Neural cell (in vitro differentiated cells): Measurements from ENCODE around the gene AFF3. TPM values are rescaled to one million over a fixed set of nuclear protein-coding genes. Genes with fewer than 3 reads are reported as not detected.
"Not testable (repeated sequence)": the region's sequence is repeated elsewhere in the genome, so short reads cannot be mapped to it uniquely, and the experiment has no call there.

Source experiments
- H2AFZ ChIP-seq: fragments of 200-600, 300-800 bp; sonication (generic), shearing (Covaris generic); 2 replicates; pipeline ENCODE4 v1.6.0; 2014; ENCODE audit warnings: low read depth, mild to moderate bottlenecking, antibody characterized with exemption, low read length, moderate library complexity
- H3F3A ChIP-seq: fragments of 200-600 bp; shearing (Covaris generic); 2 replicates; pipeline ENCODE4 v1.6.1; 2016; ENCODE audit warnings: mild to moderate bottlenecking, moderate library complexity, mixed read lengths, antibody characterized with exemption, low read length; ENCODE audit not compliant: insufficient read depth, poor library complexity, severe bottlenecking
- H3K27ac ChIP-seq: fragments of 200-600, 300-800 bp; sonication (generic), shearing (Covaris generic); 2 replicates; pipeline ENCODE4 v1.5.1; 2014; ENCODE audit warnings: mild to moderate bottlenecking, low read length, moderate library complexity
- H3K27me3 ChIP-seq: fragments of 300-800, 200-600 bp; sonication (generic), shearing (Covaris generic); 2 replicates; pipeline ENCODE4 v1.6.0; 2014; ENCODE audit warnings: mild to moderate bottlenecking, low read depth, low read length, moderate library complexity; ENCODE audit not compliant: insufficient read depth
- H3K36me3 ChIP-seq: fragments of 300-800, 200-600 bp; sonication (generic), shearing (Covaris generic); 2 replicates; pipeline ENCODE4 v1.5.1; 2014; ENCODE audit warnings: mild to moderate bottlenecking, antibody characterized with exemption, low read length, moderate library complexity; ENCODE audit not compliant: insufficient read depth
- H3K4me2 ChIP-seq: fragments of 300-800, 200-600 bp; sonication (generic), shearing (Covaris generic); 2 replicates; pipeline ENCODE4 v1.6.0; 2014; ENCODE audit warnings: mild to moderate bottlenecking, low read length
- H3K4me3 ChIP-seq: fragments of 300-800, 200-600 bp; sonication (generic), shearing (Covaris generic); 2 replicates; pipeline ENCODE4 v1.5.1; 2014; ENCODE audit warnings: mild to moderate bottlenecking, low read length, moderate library complexity
- H3K79me2 ChIP-seq: fragments of 200-600 bp; shearing (Covaris generic); replicated peaks from 2 replicates; pipeline ENCODE4 v1.6.0; 2014; ENCODE audit warnings: mild to moderate bottlenecking, low read length, moderate library complexity; ENCODE audit not compliant: insufficient read depth
- H3K9ac ChIP-seq: fragments of 300-800, 200-600 bp; sonication (generic), shearing (Covaris generic); 2 replicates; pipeline ENCODE4 v1.6.1; 2016; ENCODE audit warnings: mild to moderate bottlenecking, low read length, mixed read lengths
- H3K9me2 ChIP-seq: fragments of 200-600 bp; shearing (Covaris generic); 2 replicates; pipeline ENCODE4 v1.6.1; 2016; ENCODE audit warnings: mild to moderate bottlenecking, low read length, mixed read lengths; ENCODE audit not compliant: insufficient read depth
- H3K9me3 ChIP-seq: fragments of 200-600, 300-800 bp; sonication (generic), shearing (Covaris generic); 2 replicates; pipeline ENCODE4 v1.6.1; 2016; ENCODE audit warnings: mild to moderate bottlenecking, mixed run types, low read length, moderate library complexity, mixed read lengths
- H4K20me1 ChIP-seq: fragments of 200-600 bp; shearing (Covaris generic); 2 replicates; pipeline ENCODE4 v1.6.1; 2016; ENCODE audit warnings: mild to moderate bottlenecking, mixed run types; ENCODE audit not compliant: insufficient read depth
- polyA plus RNA-seq: library from polyadenylated mRNA; depleted of rRNA; stranded (reverse); fragments of >200 nt; gene quantifications from 2 replicates; pipeline ENCODE4 v1.2.3, GENCODE V29; 2014

AFF3 gene
- polyA plus RNA-seq, 1 donor from 2014 or later: 5.1 TPM

- H3K79me2 ChIP-seq, H4K20me1 ChIP-seq, H3K9me2 ChIP-seq, H3K27ac ChIP-seq, H3K9me3 ChIP-seq, H2AFZ ChIP-seq, H3K36me3 ChIP-seq, H3K4me2 ChIP-seq, H3F3A ChIP-seq: not testable (repeated sequence)
- peak overlapping the region; percentile 58 for H3K4me3 ChIP-seq
- peaks cover 10% of the 10 kb centered on the region for H3K27me3 ChIP-seq
- peak overlapping the region; percentile 29 for H3K9ac ChIP-seq
These were observed 38.7 kb downstream of the AFF3 start for GRCh38 chr2:100103527-100104252.

- not testable (repeated sequence) for H3K79me2 ChIP-seq, H3K9me3 ChIP-seq, H3K4me2 ChIP-seq, H3F3A ChIP-seq, H4K20me1 ChIP-seq, H2AFZ ChIP-seq, H3K9ac ChIP-seq, H3K27ac ChIP-seq, H3K9me2 ChIP-seq, H3K36me3 ChIP-seq
- Histone ChIP-seq H3K4me3 (peak overlapping the region; percentile 58), H3K27me3 (peaks cover 10% of the 10 kb centered on the region)
These were observed 39.8 kb downstream of the AFF3 start for GRCh38 chr2:100102466-100103180.

- H3K27ac ChIP-seq, H4K20me1 ChIP-seq, H3F3A ChIP-seq, H3K79me2 ChIP-seq, H3K36me3 ChIP-seq, H3K9ac ChIP-seq, H3K4me3 ChIP-seq, H3K9me3 ChIP-seq, H3K9me2 ChIP-seq, H3K4me2 ChIP-seq, H2AFZ ChIP-seq, H3K27me3 ChIP-seq: not testable (repeated sequence)
These were observed 43.5 kb downstream of the AFF3 start for GRCh38 chr2:100098855-100099254.

- H2AFZ ChIP-seq, H3K9ac ChIP-seq, H4K20me1 ChIP-seq, H3K9me3 ChIP-seq, H3K4me2 ChIP-seq, H3K27me3 ChIP-seq, H3K9me2 ChIP-seq, H3F3A ChIP-seq, H3K36me3 ChIP-seq, H3K4me3 ChIP-seq, H3K27ac ChIP-seq, H3K79me2 ChIP-seq: not testable (repeated sequence)
These were observed 44.6 kb downstream of the AFF3 start for GRCh38 chr2:100097611-100098294.

GRCh38 chr2:100095845-100096244, 46.5 kb downstream of the AFF3 start:
- not testable (repeated sequence) for H3K9me2 ChIP-seq, H3K36me3 ChIP-seq, H3K9ac ChIP-seq, H3K4me3 ChIP-seq, H3K27me3 ChIP-seq, H4K20me1 ChIP-seq, H3K27ac ChIP-seq, H2AFZ ChIP-seq, H3K79me2 ChIP-seq, H3K9me3 ChIP-seq, H3K4me2 ChIP-seq, H3F3A ChIP-seq

- not testable (repeated sequence) for H3F3A ChIP-seq, H3K4me2 ChIP-seq, H3K4me3 ChIP-seq, H3K27me3 ChIP-seq, H3K9ac ChIP-seq, H3K27ac ChIP-seq, H3K79me2 ChIP-seq, H2AFZ ChIP-seq, H3K9me3 ChIP-seq, H3K9me2 ChIP-seq, H3K36me3 ChIP-seq, H4K20me1 ChIP-seq
These were observed 50.6 kb downstream of the AFF3 start for GRCh38 chr2:100091807-100092206.

- H3F3A ChIP-seq, H2AFZ ChIP-seq, H3K36me3 ChIP-seq, H3K9me3 ChIP-seq, H4K20me1 ChIP-seq, H3K27ac ChIP-seq, H3K9me2 ChIP-seq, H3K79me2 ChIP-seq, H3K4me2 ChIP-seq, H3K9ac ChIP-seq, H3K4me3 ChIP-seq, H3K27me3 ChIP-seq: not testable (repeated sequence)
These were observed 56.6 kb downstream of the AFF3 start for GRCh38 chr2:100085744-100086143.
